PC-3 (cell line): ENCODE measurements around the gene ZC3H15. TPM values are rescaled to one million over a fixed set of nuclear protein-coding genes. Genes with fewer than 3 reads are reported as not detected.

Experiments
- ATAC-seq: fragments of 200-7000 bp; cut with Tn5 transposase; 2 replicates; pipeline ENCODE4 v1.9.1; 2020; ENCODE audit warnings: mild to moderate bottlenecking, moderate library complexity
- BruUV-seq: library from RNA; stranded (reverse); fragments of 400-500 nt; replicated peaks from 2 replicates; lab custom pipeline; 2021; lab: Mats Ljungman, UMichigan
- CTCF ChIA-PET: fragments of 300-600 bp; sonication (Branson Sonifier 250); formaldehyde crosslinking; loops from one replicate; lab custom pipeline; 2022; ENCODE audit warnings: antibody characterized with exemption; lab: Charles Lee
- POLR2A ChIA-PET: fragments of 300-600 bp; sonication (Branson Sonifier 250); formaldehyde crosslinking; loops from one replicate; lab custom pipeline; 2022; ENCODE audit warnings: antibody characterized with exemption; ENCODE audit not compliant: unreplicated experiment; lab: Charles Lee
- DNase-seq: peaks from one replicate; pipeline ENCODE4 v3.0.0-alpha.2; 2015
- H2AFZ ChIP-seq: fragments of 300-600 bp; sonication (generic); 2 replicates; pipeline ENCODE4 v1.6.0; 2016; ENCODE audit warnings: antibody characterized with exemption, low read length
- H3F3A ChIP-seq: fragments of 300-600 bp; sonication (generic); one replicate; pipeline ENCODE4 v1.6.0; 2017; ENCODE audit warnings: antibody characterized with exemption, low read length, control low read depth, mild to moderate bottlenecking; ENCODE audit not compliant: unreplicated experiment
- H3K27ac ChIP-seq: fragments of 300-600 bp; sonication (generic); 2 replicates; pipeline ENCODE4 v1.5.1; 2016; ENCODE audit warnings: mild to moderate bottlenecking, low read length
- H3K27me3 ChIP-seq: fragments of 300-600 bp; sonication (generic); 2 replicates; pipeline ENCODE4 v1.6.1; 2016; ENCODE audit warnings: low read length, mixed read lengths
- H3K36me3 ChIP-seq: fragments of 300-600 bp; sonication (generic); 2 replicates; pipeline ENCODE4 v1.6.1; 2016; ENCODE audit warnings: low read depth, mixed run types, low read length, mixed read lengths
- H3K4me1 ChIP-seq: fragments of 300-600 bp; sonication (generic); 2 replicates; pipeline ENCODE4 v1.5.1; 2016; ENCODE audit warnings: low read length; ENCODE audit not compliant: insufficient read depth
- H3K4me2 ChIP-seq: fragments of 300-600 bp; sonication (generic); 2 replicates; pipeline ENCODE4 v1.6.0; 2016; ENCODE audit warnings: low read length
- H3K4me3 ChIP-seq: fragments of 300-600 bp; sonication (generic); 2 replicates; pipeline ENCODE4 v1.5.1; 2016; ENCODE audit warnings: mild to moderate bottlenecking, low read length, mixed read lengths
- H3K79me2 ChIP-seq: fragments of 300-600 bp; sonication (generic); 2 replicates; pipeline ENCODE4 v1.6.1; 2017; ENCODE audit warnings: low read length, mixed read lengths
- H3K9ac ChIP-seq: fragments of 300-600 bp; sonication (generic); 2 replicates; pipeline ENCODE4 v1.6.0; 2016; ENCODE audit warnings: mild to moderate bottlenecking, low read length
- H3K9me2 ChIP-seq: fragments of 300-600 bp; sonication (generic); replicated peaks from 2 replicates; pipeline ENCODE4 v1.6.1; 2016; ENCODE audit warnings: mixed run types, low read length, mixed read lengths
- H3K9me3 ChIP-seq: fragments of 300-600 bp; sonication (generic); 2 replicates; pipeline ENCODE4 v1.6.1; 2016; ENCODE audit warnings: low read length, mixed read lengths
- H4K20me1 ChIP-seq: fragments of 300-600 bp; sonication (generic); 2 replicates; pipeline ENCODE4 v1.6.1; 2016; ENCODE audit warnings: low read length, mixed read lengths
- CTCF ChIP-seq: fragments of 300-600 bp; sonication (generic); conservative IDR thresholded peaks from 2 replicates; pipeline ENCODE4 v1.5.1; 2017; ENCODE audit warnings: antibody characterized with exemption, low read depth, mild to moderate bottlenecking, low read length
- EZH2 ChIP-seq: fragments of 300-600 bp; sonication (generic); IDR thresholded peaks from one replicate; pipeline ENCODE4 v1.6.1; 2017; ENCODE audit warnings: antibody characterized with exemption, mild to moderate bottlenecking, low read length; ENCODE audit not compliant: unreplicated experiment
- EZH2phosphoT487 ChIP-seq: fragments of 300-600 bp; sonication (generic); IDR thresholded peaks from 2 replicates; pipeline ENCODE4 v1.6.1; 2018; ENCODE audit warnings: mild to moderate bottlenecking, antibody characterized with exemption, low read length, borderline replicate concordance
- intact Hi-C: fragments of 100-400 bp; cut with micrococcal nuclease; formaldehyde crosslinking; loops from 2 replicates; pipeline ENCODE4 v1.9.0; 2023
- total RNA-seq: library from RNA; depleted of rRNA; stranded (reverse); fragments of >200 nt; gene quantifications from 2 replicates; pipeline ENCODE4 v1.2.3, GENCODE V29; 2014

ZC3H15 gene
- total RNA-seq, 1 experiment from 2014 or later, result 58.2 TPM

DNA sequence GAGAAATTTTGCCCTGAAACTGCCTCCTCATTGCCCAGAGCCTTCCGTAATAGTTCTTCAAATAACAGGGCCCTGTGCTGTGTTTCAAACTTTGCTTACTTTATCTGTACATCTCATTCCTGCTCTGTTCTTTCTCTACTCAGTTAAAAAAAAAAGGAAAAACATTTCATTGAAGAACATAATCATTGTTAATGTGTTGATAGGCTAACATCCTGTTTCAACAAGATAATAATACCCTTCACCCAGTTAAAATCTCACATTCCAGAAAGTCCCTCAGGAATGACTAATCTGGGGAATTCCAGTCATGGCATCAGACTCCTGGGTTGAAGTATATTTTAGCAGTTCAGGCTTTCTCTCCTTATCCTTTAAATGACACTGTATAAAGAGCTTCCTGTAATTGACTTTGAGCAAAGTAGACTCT is 58.2 kb downstream of the ZC3H15 start:
- ChIA-PET CTCF (no interaction called here), POLR2A (interaction anchor here (0.6 to 1.4 kb wide), 3 partner anchors 26 to 80 kb away, joined by 3 to 6 read pairs (median 4); partner anchors contain the start of gene ITGAV)
- Histone ChIP-seq H2AFZ (peak overlapping the region; percentile 49), H4K20me1 (no peaks in the 10 kb centered on the region), H3K9ac (peak overlapping the region; percentile 74), H3K79me2 (no peaks in the 10 kb centered on the region), H3K4me3 (peak overlapping the region; percentile 51), H3F3A (peaks cover 8% of the 10 kb centered on the region), H3K9me2 (no peaks in the 10 kb centered on the region), H3K9me3 (no peaks in the 10 kb centered on the region), H3K27ac (peak overlapping the region; percentile 93), H3K27me3 (no peaks in the 10 kb centered on the region), H3K4me1 (peaks cover 36% of the 10 kb centered on the region), H3K4me2 (peak overlapping the region; percentile 79), H3K36me3 (no peaks in the 10 kb centered on the region)
- no TSS peak for BruUV-seq
- intact Hi-C loops, result loop anchor here (1.0 to 2.0 kb wide), 2 partner anchors 39 to 97 kb away; no protein-coding TSS in a partner anchor
- TF ChIP-seq CTCF (no peak), EZH2phosphoT487 (no peak), EZH2 (no peak)
- ATAC-seq (peak; percentile 86), DNase-seq (peak; percentile 91)

DNA sequence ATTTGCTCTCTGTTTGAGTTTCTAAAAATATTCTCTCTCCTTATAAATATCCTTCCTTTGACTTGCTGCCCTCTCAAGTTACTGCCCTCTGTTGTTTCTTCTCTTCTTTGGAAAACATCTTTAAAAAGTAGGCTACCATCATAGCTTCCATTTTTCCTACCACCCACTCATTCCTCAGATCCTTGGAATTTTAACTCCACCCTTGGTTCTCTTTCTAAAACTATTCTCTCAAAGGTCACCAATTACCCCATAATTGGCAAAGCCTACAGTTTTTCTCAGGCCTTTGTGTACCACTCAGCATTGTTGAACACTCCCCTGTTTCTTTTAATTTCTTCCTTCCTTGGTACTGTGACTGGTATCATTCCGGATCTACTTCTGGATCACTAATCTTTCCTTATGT is 60.8 kb downstream of the ZC3H15 start:
- intact Hi-C loops, result no loop called here
- no peak for ATAC-seq
- TF ChIP-seq EZH2phosphoT487, result no peak
- TF ChIP-seq CTCF, result no peak
- no peak for TF ChIP-seq EZH2
- H3K4me1 ChIP-seq, result peaks cover 35% of the 10 kb centered on the region
- no peaks in the 10 kb centered on the region for H3K27me3 ChIP-seq
- no peak overlapping the region for H3K4me3 ChIP-seq
- CTCF ChIA-PET, result no interaction called here
- H2AFZ ChIP-seq, result no peak overlapping the region
- H3K9me3 ChIP-seq, result no peaks in the 10 kb centered on the region
- POLR2A ChIA-PET, result no interaction called here
- H4K20me1 ChIP-seq, result no peaks in the 10 kb centered on the region
- no peak overlapping the region for H3K4me2 ChIP-seq
- peaks cover 8% of the 10 kb centered on the region for H3F3A ChIP-seq
- no TSS peak for BruUV-seq
- no peaks in the 10 kb centered on the region for H3K79me2 ChIP-seq
- no peak overlapping the region for H3K27ac ChIP-seq
- no peaks in the 10 kb centered on the region for H3K9me2 ChIP-seq
- no peak overlapping the region for H3K9ac ChIP-seq
- no peaks in the 10 kb centered on the region for H3K36me3 ChIP-seq
- no peak for DNase-seq

- ChIA-PET CTCF (no interaction called here), POLR2A (no interaction called here)
- H3K79me2 ChIP-seq, result no peaks in the 10 kb centered on the region
- H3K9me3 ChIP-seq, result no peaks in the 10 kb centered on the region
- H3K4me2 ChIP-seq, result no peak overlapping the region
- no peaks in the 10 kb centered on the region for H3K36me3 ChIP-seq
- H3K9ac ChIP-seq, result no peak overlapping the region
- H3K4me3 ChIP-seq, result no peak overlapping the region
- no peaks in the 10 kb centered on the region for H3F3A ChIP-seq
- H4K20me1 ChIP-seq, result no peaks in the 10 kb centered on the region
- TF ChIP-seq EZH2, result no peak
- no peak for TF ChIP-seq CTCF
- TF ChIP-seq EZH2phosphoT487, result no peak
- H3K27ac ChIP-seq, result no peak overlapping the region
- BruUV-seq, result no TSS peak
- ATAC-seq, result no peak
- no peak overlapping the region for H2AFZ ChIP-seq
- DNase-seq, result no peak
- 0 out of 2 replicates have a peak, but pooled peaks cover 4% of the 10 kb centered on the region for H3K4me1 ChIP-seq
- intact Hi-C loops, result no loop called here
- H3K9me2 ChIP-seq, result no peaks in the 10 kb centered on the region
- H3K27me3 ChIP-seq, result no peaks in the 10 kb centered on the region
Measured at GRCh38 chr2:186551323-186552050, 65.4 kb downstream of the ZC3H15 start.
